GM21515 (cell line): ENCODE results near the gene TMCO4.

Experiments
- ATAC-seq: cut with Tn5 transposase; IDR thresholded peaks from one replicate; pipeline ENCODE4 v1.9.1; 2021; ENCODE audit not compliant: unreplicated experiment

TMCO4 gene

DNA sequence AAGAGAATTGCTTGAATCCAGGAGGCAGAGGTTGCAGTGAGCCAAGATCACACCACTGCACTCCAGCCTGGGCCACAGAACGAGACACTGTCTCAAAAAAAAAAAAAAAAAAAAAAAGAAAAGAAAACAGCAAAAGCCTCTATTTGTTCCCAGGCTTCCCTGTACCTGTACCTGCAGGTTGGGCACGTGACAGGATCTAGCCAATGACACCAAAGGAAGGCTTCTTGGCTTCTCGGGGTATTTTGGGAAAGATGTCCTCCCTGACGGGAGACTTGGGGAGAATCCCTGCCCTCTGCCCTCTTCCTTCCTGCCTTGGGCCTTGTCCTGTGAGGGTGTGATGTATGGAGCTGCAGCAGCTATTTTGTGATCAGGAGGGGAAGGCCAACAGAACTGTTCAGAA lies 22.8 kb downstream of the TMCO4 start:
- ATAC-seq, result no peak

DNA sequence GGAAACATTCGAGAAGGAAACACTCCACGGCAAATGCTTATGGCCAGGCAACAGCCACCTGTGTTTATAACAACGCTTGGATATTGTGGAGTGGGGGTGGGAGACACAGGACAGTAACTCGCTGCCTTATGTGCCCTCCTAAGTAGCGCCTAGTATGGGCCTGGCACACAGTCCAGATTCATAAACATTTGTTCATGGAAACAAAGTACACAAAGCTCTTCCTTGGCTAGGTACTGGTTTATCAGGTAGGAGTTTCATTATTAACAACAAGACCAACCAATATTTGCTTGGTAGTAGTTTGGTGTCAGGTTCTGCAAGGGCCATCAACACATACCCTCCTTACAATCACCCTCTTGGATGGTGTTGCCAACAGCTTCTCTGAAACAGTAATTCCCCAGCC lies 23.4 kb downstream of the TMCO4 start:
- ATAC-seq, result no peak

DNA sequence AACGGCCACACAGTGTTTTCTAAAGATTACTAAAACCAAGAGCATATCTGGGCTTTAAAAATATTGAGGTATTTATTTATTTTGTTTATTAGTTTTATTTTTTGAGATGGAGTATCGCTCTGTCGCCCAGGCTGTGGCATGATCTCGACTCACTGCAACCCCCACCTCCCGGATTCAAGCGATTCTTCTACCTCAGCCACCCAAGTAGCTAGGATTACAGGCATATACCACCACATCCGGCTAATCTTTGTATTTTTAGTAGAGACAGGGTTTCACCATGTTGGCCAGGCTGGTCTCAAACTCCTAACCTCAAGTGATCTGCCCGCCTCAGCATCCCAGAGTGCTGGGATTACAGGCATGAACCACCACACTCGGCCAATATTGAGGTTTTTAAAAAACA lies 23.9 kb downstream of the TMCO4 start:
- ATAC-seq, result no peak

DNA sequence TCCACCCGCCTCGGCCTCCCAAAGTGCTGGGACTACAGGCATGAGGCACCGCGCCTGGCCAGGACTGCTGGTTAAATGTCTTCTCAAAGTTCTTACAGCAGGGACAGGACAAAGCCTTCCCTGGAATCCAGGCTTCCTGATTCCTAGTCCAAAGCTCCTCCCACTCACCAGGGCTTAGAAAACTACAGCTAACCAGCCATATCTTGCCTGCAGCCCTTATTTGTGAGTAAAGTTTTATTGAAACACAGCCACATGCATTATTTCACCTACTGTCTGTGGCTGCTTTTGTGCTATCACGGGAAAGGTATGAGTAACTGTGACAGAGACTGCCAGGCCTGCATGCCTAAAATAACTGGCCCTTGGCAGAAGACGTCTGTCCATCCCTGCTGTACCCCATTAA lies 24.4 kb downstream of the TMCO4 start:
- no peak for ATAC-seq

DNA sequence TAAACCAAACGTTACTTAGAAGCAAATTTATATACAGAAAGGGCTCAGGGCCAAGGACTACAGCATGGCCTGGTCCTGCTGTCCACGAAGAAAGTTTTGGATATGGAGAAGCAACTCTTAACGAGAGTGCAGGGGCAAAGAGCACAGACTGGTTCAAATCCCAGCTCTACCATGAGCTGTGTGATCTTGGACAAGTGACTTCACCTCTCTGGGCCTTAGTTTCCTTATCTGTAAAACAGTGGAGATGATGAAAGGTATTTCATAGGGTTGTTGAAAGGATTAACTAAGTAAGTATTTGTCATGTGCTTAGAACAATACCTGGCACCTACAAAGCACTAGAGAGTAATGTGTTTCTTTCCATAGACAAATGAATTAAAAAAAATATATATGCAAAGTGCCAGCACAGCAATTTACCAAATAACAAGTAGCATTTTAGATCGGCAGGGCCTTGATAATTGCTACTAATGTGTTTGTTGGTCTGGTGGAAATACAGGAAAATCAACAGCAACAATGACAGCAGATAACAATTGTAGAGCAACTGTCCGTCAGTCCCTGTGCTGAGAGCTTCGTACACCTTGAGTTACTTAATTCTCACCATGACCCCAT lies 25.4 kb downstream of the TMCO4 start:
- ATAC-seq, result no peak

DNA sequence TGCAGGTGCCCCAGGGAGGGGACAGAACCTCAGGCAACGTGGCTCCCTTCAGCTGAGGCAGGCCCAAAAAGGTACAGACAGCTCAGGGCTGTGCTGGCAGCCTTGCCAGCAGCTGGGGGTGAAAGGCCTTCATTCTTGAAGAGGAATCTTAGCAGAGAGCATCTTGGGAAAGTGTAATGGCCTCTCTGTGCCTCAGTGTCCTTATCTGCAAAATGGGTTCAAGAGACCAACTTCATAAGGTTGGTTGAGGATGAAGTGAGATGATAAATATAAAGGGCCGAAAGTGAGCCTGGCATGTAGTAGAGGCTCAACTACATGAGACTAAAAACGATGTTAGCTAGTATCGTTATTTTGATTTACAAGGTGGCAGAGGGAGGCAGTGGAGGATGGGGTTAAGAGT lies 26.2 kb downstream of the TMCO4 start:
- ATAC-seq, result no peak

DNA sequence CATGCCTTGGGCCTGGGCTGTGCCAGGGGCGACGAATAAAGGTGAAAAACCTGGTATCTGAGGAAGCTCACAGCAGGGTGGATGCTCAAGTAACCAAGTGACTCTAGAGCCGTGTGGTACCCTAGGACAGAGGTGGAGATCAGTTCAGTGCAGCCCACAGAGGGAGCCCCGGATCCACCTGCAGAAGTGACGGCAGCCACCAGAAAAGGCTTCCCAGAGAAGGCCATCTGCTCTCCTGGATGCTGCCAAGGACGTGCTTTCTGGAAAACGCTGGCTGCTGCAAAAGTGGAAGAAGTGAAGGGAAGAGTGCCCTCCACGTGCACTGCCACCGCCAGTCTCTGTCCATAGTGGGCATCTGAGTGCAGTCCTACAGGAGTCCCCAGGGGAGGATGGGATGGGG lies 27.7 kb downstream of the TMCO4 start:
- no peak for ATAC-seq

DNA sequence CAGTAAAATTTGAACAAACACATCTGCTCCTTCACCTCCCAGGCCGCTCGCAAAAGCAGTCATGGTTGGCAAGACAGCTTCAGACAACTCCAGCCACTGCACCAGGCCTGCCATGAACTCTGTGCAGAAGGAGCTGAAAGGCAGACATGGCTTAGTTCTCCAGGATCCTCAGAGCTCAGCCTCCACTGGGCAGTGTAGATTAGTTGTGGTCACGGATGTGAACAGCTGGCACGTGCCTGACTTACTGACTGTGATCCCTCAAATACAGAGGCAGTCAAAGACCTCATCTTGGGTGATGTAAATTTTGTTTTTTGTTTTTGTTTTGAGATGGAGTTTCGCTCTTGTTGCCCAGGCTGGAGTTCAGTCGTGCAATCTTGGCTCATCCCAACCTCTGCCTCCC lies 28.4 kb downstream of the TMCO4 start:
- no peak for ATAC-seq

DNA sequence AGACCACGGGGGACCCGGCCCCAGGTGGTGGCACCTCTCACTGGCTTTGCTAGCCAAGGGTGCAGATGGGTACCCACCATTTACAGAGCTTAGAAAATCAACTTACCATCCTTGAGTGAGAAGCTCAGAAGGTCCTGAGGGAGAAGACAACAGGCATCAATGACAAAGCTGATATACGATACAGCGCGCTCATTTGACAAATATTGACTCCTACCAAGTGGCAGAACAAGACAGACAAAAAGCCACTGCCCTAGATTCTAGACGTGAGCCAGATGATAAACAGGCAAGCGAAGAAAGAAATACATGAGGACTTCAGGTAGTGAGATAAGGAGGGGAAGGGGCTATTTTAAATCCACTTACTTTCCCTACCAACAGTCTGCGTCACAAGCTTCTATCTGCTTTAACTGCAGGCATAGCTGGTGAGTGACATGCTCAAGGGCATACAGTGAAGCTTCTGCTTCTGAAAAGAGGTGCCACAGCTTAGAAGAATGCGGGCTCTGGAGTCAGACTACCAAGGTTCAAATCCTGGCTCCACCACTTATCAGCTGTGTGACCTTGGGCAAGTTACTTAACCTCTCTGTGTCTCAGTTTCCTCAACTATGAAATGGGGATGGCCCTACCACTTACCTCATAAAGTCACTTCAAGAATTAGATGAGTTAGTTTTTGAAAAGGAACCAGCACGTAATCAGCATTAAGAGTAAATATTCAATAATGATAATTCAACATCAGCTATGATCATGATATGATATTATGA lies 29.1 kb downstream of the TMCO4 start:
- no peak for ATAC-seq

DNA sequence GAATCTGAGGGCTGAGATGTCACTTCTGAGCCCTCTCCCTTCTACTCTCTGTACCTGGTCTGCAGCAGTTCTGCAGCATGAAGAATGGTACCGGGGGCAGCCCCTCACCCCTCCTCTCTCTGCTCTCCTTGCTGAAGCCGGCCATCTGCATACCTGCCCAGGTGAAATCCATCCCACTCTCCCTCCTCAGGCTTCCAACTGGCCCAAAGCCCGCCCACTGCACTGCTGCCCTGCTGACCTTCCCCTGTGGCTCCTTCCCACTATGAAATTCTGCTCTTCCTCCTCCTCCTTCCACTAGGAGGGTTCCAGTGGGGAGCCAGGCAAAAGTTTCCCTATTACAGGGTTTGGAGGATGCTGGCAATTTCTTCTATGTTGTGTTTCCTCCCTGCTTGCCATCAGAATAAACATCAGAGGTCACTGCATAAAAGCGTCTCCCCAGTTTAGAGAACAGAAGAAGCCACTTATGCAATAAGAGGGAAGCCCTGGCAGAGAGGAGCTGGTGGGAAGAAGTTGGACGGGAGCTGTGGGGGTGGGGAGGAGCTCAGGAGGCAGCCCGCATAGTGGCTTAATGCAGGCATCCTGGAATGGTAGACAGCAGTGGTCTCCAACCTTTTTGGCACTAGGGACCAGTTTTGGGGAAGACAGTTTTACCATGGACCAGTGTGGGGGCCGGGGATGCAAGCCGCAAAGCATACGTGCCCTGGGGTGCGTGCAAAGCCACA lies 30.3 kb downstream of the TMCO4 start:
- ATAC-seq, result no peak

DNA sequence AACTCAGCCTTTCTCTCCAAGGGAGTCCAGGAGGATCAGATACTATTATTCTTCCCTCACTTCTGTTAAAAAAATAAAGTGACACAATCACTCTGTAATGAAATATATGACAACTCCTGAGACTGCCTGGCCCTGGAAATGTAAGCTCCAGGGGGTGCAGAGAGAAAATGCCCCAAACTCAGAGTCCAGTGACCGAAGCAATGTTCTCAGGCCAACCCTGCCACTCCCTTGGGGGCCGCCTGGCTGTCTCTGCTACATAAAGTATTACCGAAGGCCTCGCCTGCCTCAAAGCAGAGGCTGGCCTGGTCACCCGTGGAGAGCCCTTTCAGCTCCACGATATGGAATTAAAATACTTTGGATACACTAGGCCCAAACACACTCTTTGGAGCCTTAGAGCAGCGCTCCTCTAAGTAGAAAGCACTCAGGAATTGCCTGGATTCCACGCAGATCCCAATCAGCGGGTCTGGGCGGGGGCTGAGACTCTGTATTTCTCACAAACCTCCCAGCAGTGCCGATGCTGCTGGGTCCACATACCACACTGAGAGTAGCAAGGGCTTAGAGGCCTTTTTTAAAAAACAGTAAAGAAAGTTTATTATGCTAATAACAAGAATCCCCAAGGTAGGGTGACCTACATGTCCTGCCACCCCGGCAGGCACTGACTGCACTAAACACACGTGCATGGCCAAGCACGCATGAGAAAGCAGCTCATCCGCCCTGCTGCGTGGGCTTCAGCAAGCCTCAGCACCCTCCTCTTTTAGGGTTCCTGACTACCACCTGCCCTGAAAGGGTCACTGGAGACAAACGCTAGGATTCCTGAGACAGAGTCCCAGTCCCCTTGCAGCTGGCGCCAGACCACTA lies 31.1 kb downstream of the TMCO4 start:
- ATAC-seq, result no peak

DNA sequence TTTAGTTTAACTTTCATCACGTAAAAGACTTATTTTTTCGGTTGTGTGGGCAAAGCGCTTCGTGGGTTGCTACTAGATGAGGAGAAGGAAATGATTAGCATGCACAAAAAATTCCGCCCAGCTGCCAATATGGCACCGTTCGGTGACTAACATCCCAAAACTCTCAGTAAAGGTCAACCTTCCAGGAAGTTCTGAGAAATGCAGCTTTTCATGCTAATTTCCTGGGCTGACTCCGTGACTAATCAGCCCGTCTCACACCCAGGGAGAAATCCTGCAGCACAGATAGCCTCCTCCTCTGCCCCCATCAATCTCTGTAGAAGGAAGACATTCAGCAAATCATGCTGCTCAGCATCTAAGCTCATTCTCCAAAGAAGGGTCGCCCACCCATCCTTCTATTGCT lies 34.1 kb downstream of the TMCO4 start:
- ATAC-seq, result no peak

DNA sequence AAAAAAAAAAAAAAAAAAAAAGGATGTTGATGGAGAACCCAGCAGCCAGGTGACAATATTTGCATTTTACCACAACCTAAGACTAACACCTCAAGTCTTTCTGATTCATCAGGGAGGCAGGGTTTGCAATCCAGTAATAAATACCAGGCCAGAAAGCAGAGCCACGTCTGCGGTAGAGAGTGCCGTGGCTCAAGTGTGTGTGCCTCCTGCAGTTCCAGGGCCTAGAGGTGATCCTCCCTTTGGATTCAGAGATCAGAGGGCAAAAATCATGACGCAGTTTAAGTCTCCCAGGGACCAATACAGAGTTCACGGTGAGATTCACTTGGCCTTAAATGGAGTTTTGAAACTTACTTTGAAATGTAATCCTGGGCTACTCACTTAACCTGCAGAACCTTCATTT lies 34.9 kb downstream of the TMCO4 start:
- ATAC-seq, result no peak

DNA sequence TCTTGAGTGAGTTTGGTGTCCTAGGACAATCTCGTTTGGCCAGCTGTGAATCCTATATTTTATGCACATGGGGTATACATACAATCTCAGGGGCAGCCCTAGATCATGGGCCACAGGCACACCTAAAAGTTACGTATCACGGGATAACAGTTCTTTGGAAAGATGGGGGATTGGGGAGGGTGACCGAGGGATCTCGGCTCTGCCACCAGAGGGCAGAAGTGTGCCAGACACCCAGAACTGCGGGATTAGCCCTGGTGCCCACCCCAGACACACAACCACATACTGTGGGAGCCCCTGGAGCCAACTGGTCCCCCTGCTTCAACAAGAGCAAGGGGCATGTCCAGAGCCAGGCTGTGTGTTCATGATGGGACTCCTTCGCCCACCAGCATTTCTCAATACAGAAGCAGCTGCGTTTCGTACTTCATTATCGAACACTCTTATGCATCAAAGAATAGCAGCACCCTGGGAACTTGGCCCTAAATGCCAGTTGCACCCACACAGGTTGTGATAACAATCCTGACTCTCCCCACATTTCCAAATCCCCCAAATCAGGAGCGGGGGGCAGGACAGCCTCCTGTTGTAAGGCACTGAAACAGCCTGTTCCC lies 37.4 kb downstream of the TMCO4 start:
- ATAC-seq, result no peak

DNA sequence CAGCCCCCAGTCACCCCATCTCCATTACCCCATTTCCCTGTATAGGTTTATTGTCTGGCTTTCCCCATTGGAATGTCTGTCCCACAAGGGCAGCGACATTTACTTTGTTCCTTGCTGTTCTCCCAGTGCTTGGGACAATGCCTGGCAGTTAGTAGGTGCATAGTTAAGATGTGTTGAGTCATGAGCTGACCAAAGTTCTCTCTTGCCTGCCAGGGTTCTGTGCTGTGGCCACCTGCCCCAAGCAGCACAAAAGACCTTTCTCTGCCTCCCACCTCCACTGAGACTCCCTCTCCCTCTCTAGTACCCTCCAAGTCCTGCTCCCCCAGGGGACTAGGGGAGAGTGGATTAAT lies 40.0 kb downstream of the TMCO4 start:
- ATAC-seq, result no peak

DNA sequence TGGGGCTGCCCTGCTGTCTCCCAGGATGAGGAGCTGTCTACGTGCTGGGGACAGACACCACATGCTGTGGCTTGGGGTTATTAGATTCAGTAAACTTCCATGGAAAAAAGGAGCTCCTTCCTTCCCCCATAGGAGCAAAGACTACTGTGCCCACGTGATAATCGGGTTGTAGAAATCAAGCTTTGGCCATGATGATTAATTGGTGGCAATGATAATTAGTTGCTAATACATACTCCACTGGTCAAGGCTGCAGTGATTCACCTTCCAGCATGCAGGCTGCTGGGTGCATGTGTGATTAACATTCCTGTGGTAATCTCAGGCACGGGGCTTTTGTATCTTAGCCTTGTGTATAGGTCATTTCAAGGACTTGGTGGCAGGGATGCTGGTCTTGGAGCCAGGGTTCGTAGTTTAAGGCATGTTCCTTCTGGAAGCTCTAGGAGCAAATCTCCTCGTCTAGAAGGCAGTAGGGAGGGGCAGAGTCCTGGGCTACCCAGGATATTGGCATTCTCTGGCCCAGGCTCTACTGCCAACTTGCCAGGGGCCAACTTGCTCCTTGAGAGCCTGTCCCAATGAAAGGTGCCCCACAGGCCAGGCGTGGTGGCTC lies 41.4 kb downstream of the TMCO4 start:
- no peak for ATAC-seq

DNA sequence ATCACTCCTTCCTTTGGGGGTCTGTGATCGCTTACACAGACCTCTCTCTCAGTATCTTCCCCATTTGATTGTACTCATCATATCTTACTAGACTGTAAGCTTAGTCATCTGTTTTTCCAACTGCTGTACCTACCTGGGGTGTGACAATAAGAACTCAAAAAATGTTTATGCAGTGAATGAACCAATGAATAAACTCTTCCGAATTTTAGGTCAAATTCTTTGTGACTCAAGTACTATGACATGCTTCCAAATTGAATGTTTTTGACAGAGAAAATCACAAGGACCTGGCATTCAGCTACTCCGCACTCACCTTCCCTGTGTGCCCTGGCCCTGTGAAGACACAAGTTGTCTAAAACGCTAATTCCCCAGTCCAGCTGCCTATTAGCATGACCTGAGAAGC lies 42.1 kb downstream of the TMCO4 start:
- ATAC-seq, result no peak

DNA sequence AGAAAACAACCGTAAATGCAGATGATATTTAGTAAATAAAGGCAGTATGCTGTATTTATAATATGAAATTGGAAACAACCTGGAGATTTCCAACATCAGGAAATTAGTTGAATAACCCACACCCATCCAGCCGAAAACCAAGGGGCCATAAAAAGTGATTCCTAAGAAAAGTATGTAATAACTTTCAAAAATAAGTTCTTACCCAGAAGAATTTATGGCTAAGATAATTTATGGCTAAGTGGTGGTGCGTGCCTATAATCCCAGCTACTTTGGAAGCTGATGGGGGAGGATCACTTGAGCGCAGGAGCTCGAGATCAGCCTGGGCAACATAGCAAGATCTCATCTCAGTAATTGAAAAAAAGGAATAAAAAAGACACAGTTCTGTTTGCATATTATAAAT lies 43.2 kb downstream of the TMCO4 start:
- no peak for ATAC-seq

DNA sequence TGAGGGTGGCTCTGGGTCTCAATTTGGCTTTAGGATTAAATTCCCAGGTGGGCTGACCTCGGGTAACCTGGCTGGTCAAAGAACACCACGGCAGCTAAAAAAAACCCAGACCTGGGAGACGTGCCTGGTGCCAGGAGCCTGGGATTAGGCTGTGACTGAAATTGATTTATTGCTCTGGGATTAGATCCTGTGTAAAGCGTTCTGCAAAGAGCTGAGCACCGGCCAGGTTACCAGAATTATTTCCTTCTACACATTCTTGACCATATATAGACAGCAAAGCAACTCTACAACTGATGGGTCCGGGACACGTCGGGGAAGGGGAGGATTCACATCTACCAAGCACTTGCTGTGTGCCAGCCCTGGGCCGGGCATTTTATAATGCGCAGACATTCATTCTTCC lies 45.2 kb downstream of the TMCO4 start:
- ATAC-seq, result no peak

DNA sequence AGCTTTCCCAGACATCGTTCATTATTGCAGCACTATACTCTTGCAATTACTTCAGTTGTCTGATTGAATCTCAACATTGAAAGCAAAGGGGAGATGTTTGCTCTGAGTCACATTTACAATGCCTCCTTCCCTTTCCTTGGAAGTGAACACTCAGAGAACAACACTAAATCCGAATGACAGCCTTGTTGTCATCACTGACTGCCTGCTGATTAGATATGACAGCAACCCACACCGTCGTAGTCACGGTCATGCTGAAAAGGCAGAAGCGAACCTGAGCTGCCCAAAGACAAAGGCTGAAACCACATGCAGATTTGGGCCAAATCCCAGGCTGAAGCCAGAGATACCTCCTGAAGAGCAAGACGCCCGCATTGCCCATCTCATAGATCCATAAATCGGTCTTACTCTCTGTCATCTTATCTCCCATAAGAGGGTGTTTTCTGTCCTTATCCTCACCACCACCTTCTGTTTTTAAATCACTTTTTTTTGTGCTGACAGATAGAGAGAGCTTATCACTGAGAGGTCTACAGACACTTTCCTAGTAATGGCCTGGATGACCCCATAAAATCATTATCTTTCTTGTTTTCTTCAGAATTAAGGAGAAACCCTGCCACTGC lies 47.5 kb downstream of the TMCO4 start:
- ATAC-seq, result no peak
